Chondrocyte (in vitro differentiated cells): ENCODE measurements around the gene CACNA1F. TPM values are rescaled to one million over a fixed set of nuclear protein-coding genes. Genes with fewer than 3 reads are reported as not detected.
A peak's percentile ranks its signal among the peaks of the same experiment; 100 is the strongest.

Source experiments
- DNase-seq: peaks from one replicate; pipeline ENCODE4 v3.0.0; 2021; ENCODE audit warnings: mixed read lengths, low spot score
- H3K27ac Mint-ChIP-seq: one replicate; pipeline ENCODE4 v1.8.0; 2021; ENCODE audit warnings: mild to moderate bottlenecking, moderate library complexity, mixed read lengths; ENCODE audit not compliant: unreplicated experiment
- H3K27me3 Mint-ChIP-seq: 2 replicates; pipeline ENCODE4 v1.8.0; 2021; ENCODE audit warnings: low read depth, mixed read lengths
- H3K36me3 Mint-ChIP-seq: 2 replicates; pipeline ENCODE4 v1.8.0; 2021; ENCODE audit warnings: low read depth, mixed read lengths
- H3K4me1 Mint-ChIP-seq: 2 replicates; pipeline ENCODE4 v1.8.0; 2021; ENCODE audit warnings: low read depth, mild to moderate bottlenecking, mixed read lengths
- H3K4me3 Mint-ChIP-seq: one replicate; pipeline ENCODE4 v1.8.0; 2021; ENCODE audit warnings: mild to moderate bottlenecking, moderate library complexity, mixed read lengths; ENCODE audit not compliant: unreplicated experiment
- H3K9me3 Mint-ChIP-seq: 2 replicates; pipeline ENCODE4 v1.8.0; 2021; ENCODE audit warnings: low read depth, mixed read lengths
- CTCF ChIP-seq: fragments of 200-600 bp; sonication (generic); IDR thresholded peaks from 2 replicates; pipeline ENCODE4 v1.5.0; 2021; ENCODE audit warnings: antibody characterized with exemption, mild to moderate bottlenecking, moderate library complexity
- total RNA-seq: library from RNA; stranded (reverse); gene quantifications from 3 replicates; pipeline ENCODE4 v1.2.1, GENCODE V29; 2021

Gene CACNA1F
- total RNA-seq, 1 donor from 2014 or later: not detected

GRCh38 chrX:49205443-49205842, 27.7 kb downstream of the CACNA1F start:
- DNase-seq: peak; percentile 79
- Mint-ChIP-seq H3K4me1 (peaks cover 3% of the 10 kb centered on the region), H3K27me3 (no peaks in the 10 kb centered on the region), H3K9me3 (no peaks in the 10 kb centered on the region), H3K36me3 (no peaks in the 10 kb centered on the region), H3K27ac (no peak overlapping the region), H3K4me3 (no peak overlapping the region)
- TF ChIP-seq CTCF: no peak

GRCh38 chrX:49204709-49205108, 28.4 kb downstream of the CACNA1F start:
- TF ChIP-seq CTCF: no peak
- H3K4me1 Mint-ChIP-seq: peaks cover 5% of the 10 kb centered on the region
- H3K27ac Mint-ChIP-seq: no peak overlapping the region
- H3K27me3 Mint-ChIP-seq: no peaks in the 10 kb centered on the region
- no peaks in the 10 kb centered on the region for H3K36me3 Mint-ChIP-seq
- DNase-seq: peak; percentile 13
- H3K4me3 Mint-ChIP-seq: no peak overlapping the region
- no peaks in the 10 kb centered on the region for H3K9me3 Mint-ChIP-seq

GRCh38 chrX:49204017-49204416, 29.1 kb downstream of the CACNA1F start:
- TF ChIP-seq CTCF: no peak
- Mint-ChIP-seq H3K36me3 (no peaks in the 10 kb centered on the region), H3K27ac (no peak overlapping the region), H3K4me3 (no peak overlapping the region), H3K9me3 (no peaks in the 10 kb centered on the region), H3K4me1 (peaks cover 5% of the 10 kb centered on the region), H3K27me3 (no peaks in the 10 kb centered on the region)
- DNase-seq: peak; percentile 26

- no peaks in the 10 kb centered on the region for H3K36me3 Mint-ChIP-seq
- no peak for DNase-seq
These were observed 29.6 kb downstream of the CACNA1F start for GRCh38 chrX:49203536-49203935.

GRCh38 chrX:49202022-49202421, 31.1 kb downstream of the CACNA1F start:
- no peak overlapping the region for H3K4me3 Mint-ChIP-seq
- no peak overlapping the region for H3K27ac Mint-ChIP-seq
- TF ChIP-seq CTCF: no peak
- H3K9me3 Mint-ChIP-seq: no peaks in the 10 kb centered on the region
- no peaks in the 10 kb centered on the region for H3K36me3 Mint-ChIP-seq
- H3K27me3 Mint-ChIP-seq: no peaks in the 10 kb centered on the region
- H3K4me1 Mint-ChIP-seq: peaks cover 8% of the 10 kb centered on the region
- DNase-seq: no peak

More at GRCh38 chrX:49203536-49203935, 29.6 kb downstream of the CACNA1F start:
- Mint-ChIP-seq H3K4me1 (peaks cover 8% of the 10 kb centered on the region), H3K4me3 (no peak overlapping the region), H3K9me3 (no peaks in the 10 kb centered on the region), H3K27ac (no peak overlapping the region), H3K27me3 (no peaks in the 10 kb centered on the region)
- no peak for TF ChIP-seq CTCF
